Measurements from ENCODE around the gene ZNF701. TPM values are rescaled to one million over a fixed set of nuclear protein-coding genes. Genes with fewer than 3 reads are reported as not detected.
"Not testable (repeated sequence)": the region's sequence is repeated elsewhere in the genome, so short reads cannot be mapped to it uniquely, and the experiment has no call there.

The ZNF701 gene
- total RNA-seq: 10 to 100 TPM; 34.3 to 35.8 TPM

DNA sequence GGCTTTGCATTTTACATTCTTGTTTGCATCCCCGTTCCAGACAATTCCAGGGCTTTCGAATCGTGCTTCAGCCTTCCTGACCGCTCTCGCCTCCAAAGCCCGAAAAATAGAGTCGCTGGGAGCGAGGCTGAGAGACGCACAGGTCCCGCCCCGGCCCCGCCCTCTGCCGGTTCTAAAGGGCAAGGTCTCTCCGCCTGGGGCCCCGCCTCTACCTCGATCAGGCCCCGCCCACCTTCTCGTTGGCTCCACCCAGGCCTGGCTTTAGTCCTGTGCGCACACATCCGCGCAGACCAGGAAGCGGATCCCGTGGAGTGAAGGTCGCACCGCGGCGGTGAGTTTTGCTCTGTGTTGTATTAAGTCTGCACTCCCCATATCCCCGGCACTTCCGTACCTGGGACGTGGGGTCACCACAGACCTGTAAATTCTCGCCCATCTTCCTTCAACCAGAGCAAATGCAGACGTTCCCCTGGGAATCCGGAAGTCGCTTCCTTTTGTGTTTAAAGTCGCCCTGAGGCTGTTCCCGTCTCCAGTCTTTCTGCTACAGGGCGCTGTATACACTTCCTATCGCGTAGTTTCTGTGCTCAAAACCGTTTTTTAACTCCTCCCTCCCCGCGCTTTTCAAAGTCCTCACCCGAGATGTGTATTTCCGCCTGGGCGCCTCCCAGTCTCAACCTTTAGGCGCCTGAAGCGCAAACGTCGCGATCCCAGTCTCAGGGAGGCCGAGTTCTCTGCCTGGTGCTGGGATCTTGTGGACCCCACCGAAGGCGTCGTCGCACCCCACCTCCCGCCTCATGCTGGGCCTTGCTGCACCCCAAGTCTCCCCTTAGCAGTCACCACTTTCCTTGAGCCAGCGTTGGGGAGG, at the start of gene ZNF701:
ZNF701 (plus strand) TSS at position 288 of the 862 bp plus-strand sequence. CDS start 3,861 bp downstream, outside the sequence.
- Mint-ChIP-seq H3K4me3 (peak within 1 kb of the TSS; percentile 87), H3K27ac (peak within 1 kb of the TSS; percentile 94), H3K4me1 (ENCODE audit: low read depth) (peaks cover 35% of the 10 kb centered on the region), H3K27me3 (ENCODE audit: low read depth) (no peaks in the 10 kb centered on the region), H3K36me3 (ENCODE audit: low read depth) (peaks cover 73% of the 10 kb centered on the region), H3K9me3 (ENCODE audit: insufficient read depth) (peaks cover 36% of the 10 kb centered on the region)
- CTCF ChIA-PET: no interaction called here
- ATAC-seq (peak; percentile 93), DNase-seq (peak; percentile 97)
- POLR2A ChIA-PET: interaction anchor here (0.6 to 1.1 kb wide), 2 partner anchors 32 to 68 kb away, joined by 3 to 4 read pairs; partner anchors contain the start of gene ZNF83

DNA sequence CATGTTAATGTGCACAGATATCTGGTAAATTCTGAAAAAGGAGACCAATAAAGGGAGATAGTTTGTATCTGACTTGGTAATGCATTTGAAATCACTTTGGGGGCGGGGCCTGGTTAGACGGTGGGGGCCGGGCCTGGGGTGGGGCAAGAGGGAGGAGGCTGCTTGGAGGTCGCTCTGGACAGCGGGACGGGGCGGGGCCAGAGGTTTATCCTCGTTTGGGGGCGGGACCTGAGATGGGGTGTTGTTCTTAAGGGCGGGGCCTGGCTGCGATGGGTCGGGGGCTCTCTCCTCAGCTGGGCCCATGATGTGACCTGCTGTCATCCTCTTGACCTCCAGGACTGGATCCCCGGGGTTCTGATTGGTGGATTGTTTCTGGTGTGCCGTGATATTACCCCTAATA, 47.5 kb upstream of the ZNF701 start:
- ChIA-PET POLR2A (no interaction called here), CTCF (no interaction called here)
- peaks cover 9% of the 10 kb centered on the region for H3K36me3 Mint-ChIP-seq (ENCODE audit: low read depth)
- H3K27me3 Mint-ChIP-seq (ENCODE audit: low read depth): no peaks in the 10 kb centered on the region
- ATAC-seq: no peak
- H3K4me1 Mint-ChIP-seq (ENCODE audit: low read depth): peaks cover 19% of the 10 kb centered on the region
- no peak overlapping the region for H3K27ac Mint-ChIP-seq
- DNase-seq: no peak
- peaks cover 37% of the 10 kb centered on the region for H3K9me3 Mint-ChIP-seq (ENCODE audit: insufficient read depth)
- H3K4me3 Mint-ChIP-seq: no peak overlapping the region

DNA sequence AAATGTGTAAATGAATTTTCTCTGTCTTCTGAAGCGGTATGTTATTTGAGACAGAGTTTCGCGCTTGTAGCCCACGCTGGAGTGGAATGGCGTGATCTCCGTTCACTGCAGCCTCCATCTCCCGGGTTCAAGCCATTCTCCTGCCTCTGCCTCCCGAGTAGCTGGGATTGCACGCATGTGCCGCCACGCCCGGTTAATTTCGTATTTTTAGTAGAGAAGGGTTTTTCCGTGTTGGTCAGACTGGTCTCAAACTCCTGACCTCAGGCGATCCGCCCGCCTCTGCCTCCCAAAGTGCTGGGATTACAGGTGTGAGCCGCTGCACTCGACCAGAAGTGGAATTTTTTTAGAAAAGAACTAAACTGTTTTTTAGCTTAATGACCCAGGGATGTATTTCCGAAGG, 46.0 kb upstream of the ZNF701 start:
- peaks cover 31% of the 10 kb centered on the region for H3K9me3 Mint-ChIP-seq (ENCODE audit: insufficient read depth)
- no peak overlapping the region for H3K27ac Mint-ChIP-seq
- H3K27me3 Mint-ChIP-seq (ENCODE audit: low read depth): no peaks in the 10 kb centered on the region
- peaks cover 18% of the 10 kb centered on the region for H3K4me1 Mint-ChIP-seq (ENCODE audit: low read depth)
- ChIA-PET CTCF (no interaction called here), POLR2A (no interaction called here)
- H3K4me3 Mint-ChIP-seq: no peak overlapping the region
- no peak for DNase-seq
- peaks cover 19% of the 10 kb centered on the region for H3K36me3 Mint-ChIP-seq (ENCODE audit: low read depth)
- no peak for ATAC-seq

GRCh38 chr19:52527134-52527955, 42.7 kb upstream of the ZNF701 start, which contains the start of gene ZNF808:
Gene ZNF808, plus strand, starts transcription at chr19:52527668. Its CDS starts 15,617 bp downstream, at chr19:52543285.
- POLR2A ChIA-PET: interaction anchor here (0.9 to 1.0 kb wide), 2 partner anchors 129 to 192 kb away, joined by 3 to 4 read pairs; partner anchors contain the start of genes ZNF528 and ZNF610
- peak; percentile 91 for ATAC-seq

DNA sequence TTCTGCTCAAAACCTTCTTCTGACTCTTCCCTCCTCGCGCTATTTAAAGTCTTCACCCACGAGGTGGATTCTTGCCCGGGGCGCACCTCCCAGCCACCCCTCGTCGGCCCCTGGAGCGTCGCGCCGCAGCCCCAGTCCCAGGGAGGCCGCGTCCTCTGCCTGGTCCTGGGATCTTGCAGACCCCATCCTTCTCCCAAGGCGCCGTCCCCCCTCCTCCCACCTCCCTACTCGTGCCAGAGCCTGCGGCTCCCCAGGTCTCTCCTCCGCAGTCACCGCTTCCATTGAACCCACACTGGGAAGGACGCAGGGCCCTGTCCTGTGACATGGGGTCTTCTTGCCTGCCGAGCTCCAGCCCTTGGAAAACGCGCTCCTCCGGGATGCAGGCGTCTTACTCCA, 42.1 kb upstream of the ZNF701 start:
- H3K4me1 Mint-ChIP-seq (ENCODE audit: low read depth): peaks cover 29% of the 10 kb centered on the region
- H3K9me3 Mint-ChIP-seq (ENCODE audit: insufficient read depth): peaks cover 11% of the 10 kb centered on the region
- H3K27me3 Mint-ChIP-seq (ENCODE audit: low read depth): no peaks in the 10 kb centered on the region
- peaks cover 39% of the 10 kb centered on the region for H3K36me3 Mint-ChIP-seq (ENCODE audit: low read depth)
- ChIA-PET CTCF (no interaction called here), POLR2A (no interaction called here)
- no peak for DNase-seq
- H3K4me3 Mint-ChIP-seq: peak overlapping the region; percentile 97
- H3K27ac Mint-ChIP-seq: peak overlapping the region; percentile 95
- no peak for ATAC-seq

More at GRCh38 chr19:52527134-52527955, 42.7 kb upstream of the ZNF701 start, which contains the start of gene ZNF808:
- H3K27ac Mint-ChIP-seq: peak within 1 kb of the TSS; percentile 95
- H3K36me3 Mint-ChIP-seq (ENCODE audit: low read depth): peaks cover 34% of the 10 kb centered on the region
- CTCF ChIA-PET: interaction anchor here (1.0 kb wide), 1 partner anchor 115 kb away, joined by 3 read pairs; no protein-coding TSS in a partner anchor
- peak; percentile 98 for DNase-seq
- peaks cover 14% of the 10 kb centered on the region for H3K9me3 Mint-ChIP-seq (ENCODE audit: insufficient read depth)
- peaks cover 29% of the 10 kb centered on the region for H3K4me1 Mint-ChIP-seq (ENCODE audit: low read depth)
- H3K4me3 Mint-ChIP-seq: peak within 1 kb of the TSS; percentile 97
- no peaks in the 10 kb centered on the region for H3K27me3 Mint-ChIP-seq (ENCODE audit: low read depth)

DNA sequence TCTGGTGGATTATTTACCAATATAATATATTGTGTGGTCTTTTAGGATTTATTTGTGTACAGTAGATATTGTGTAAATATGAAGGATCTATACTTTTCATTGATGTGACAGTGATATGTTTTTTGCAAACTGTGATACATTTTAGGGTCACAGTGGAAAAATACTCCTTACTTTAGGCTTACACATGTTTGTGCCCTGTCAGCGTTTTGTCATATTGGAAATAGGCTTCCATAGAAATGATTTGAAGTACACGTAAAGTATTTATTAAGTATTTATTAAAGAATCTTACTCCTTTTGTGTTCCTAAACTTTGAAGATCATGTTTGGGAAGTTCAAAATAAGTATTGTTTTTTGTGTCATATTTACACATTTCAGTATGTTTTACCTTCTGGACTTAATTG, 37.6 kb upstream of the ZNF701 start:
- POLR2A ChIA-PET: interaction anchor here (0.6 kb wide), 1 partner anchor 423 kb away, joined by 3 read pairs; no protein-coding TSS in a partner anchor
- Mint-ChIP-seq H3K36me3 (ENCODE audit: low read depth) (peaks cover 67% of the 10 kb centered on the region), H3K9me3 (ENCODE audit: insufficient read depth) (peaks cover 5% of the 10 kb centered on the region)

GRCh38 chr19:52533901-52534300, 36.2 kb upstream of the ZNF701 start:
- no peak overlapping the region for H3K4me3 Mint-ChIP-seq
- peaks cover 66% of the 10 kb centered on the region for H3K36me3 Mint-ChIP-seq (ENCODE audit: low read depth)
- POLR2A ChIA-PET: no interaction called here
- CTCF ChIA-PET: no interaction called here
- no peaks in the 10 kb centered on the region for H3K27me3 Mint-ChIP-seq (ENCODE audit: low read depth)
- ATAC-seq: no peak
- peaks cover 7% of the 10 kb centered on the region for H3K9me3 Mint-ChIP-seq (ENCODE audit: insufficient read depth)
- peaks cover 46% of the 10 kb centered on the region for H3K4me1 Mint-ChIP-seq (ENCODE audit: low read depth)
- H3K27ac Mint-ChIP-seq: no peak overlapping the region
- no peak for DNase-seq

More for the DNA sequence above, 37.6 kb upstream of the ZNF701 start:
- Mint-ChIP-seq H3K4me1 (ENCODE audit: low read depth) (peaks cover 48% of the 10 kb centered on the region), H3K27ac (no peak overlapping the region), H3K4me3 (no peak overlapping the region), H3K27me3 (ENCODE audit: low read depth) (no peaks in the 10 kb centered on the region)
- CTCF ChIA-PET: no interaction called here
- ATAC-seq (no peak), DNase-seq (no peak)

DNA sequence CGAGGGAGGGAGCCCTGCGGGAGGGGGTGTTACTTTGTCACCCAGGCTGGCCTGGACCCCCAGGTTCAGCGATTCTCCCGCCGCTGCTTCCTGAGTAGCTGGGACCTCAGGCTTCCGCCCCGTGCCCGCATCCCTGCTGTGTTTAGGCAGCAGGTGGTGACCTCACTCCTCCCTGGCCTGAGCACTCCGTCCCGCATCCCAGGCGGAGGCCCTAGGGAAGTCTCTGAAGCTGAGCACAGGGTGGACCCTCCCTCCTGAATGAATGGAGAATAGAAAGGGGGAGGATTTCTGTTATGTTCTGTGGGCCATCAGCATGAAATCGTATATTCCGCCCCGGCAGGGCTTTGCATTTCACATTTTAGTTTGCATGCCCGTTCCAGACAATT, 34.7 kb upstream of the ZNF701 start:
- CTCF ChIA-PET; H3K27me3 Mint-ChIP-seq (ENCODE audit: low read depth): not testable (repeated sequence)
- peak; percentile 16 for ATAC-seq
- DNase-seq: peak; percentile 40
- POLR2A ChIA-PET: interaction anchor here (0.6 kb wide), 1 partner anchor 10 kb away, joined by 3 read pairs; no protein-coding TSS in a partner anchor
- peaks cover 43% of the 10 kb centered on the region for H3K4me1 Mint-ChIP-seq (ENCODE audit: low read depth)
- peaks cover 12% of the 10 kb centered on the region for H3K9me3 Mint-ChIP-seq (ENCODE audit: insufficient read depth)
- peak overlapping the region; percentile 92 for H3K27ac Mint-ChIP-seq
- peak overlapping the region; percentile 84 for H3K4me3 Mint-ChIP-seq
- peaks cover 72% of the 10 kb centered on the region for H3K36me3 Mint-ChIP-seq (ENCODE audit: low read depth)

- Mint-ChIP-seq H3K36me3 (ENCODE audit: low read depth) (peaks cover 76% of the 10 kb centered on the region), H3K4me3 (peak overlapping the region; percentile 84), H3K4me1 (ENCODE audit: low read depth) (peaks cover 44% of the 10 kb centered on the region), H3K27ac (peak overlapping the region; percentile 92), H3K9me3 (ENCODE audit: insufficient read depth) (peaks cover 15% of the 10 kb centered on the region), H3K27me3 (ENCODE audit: low read depth) (no peaks in the 10 kb centered on the region)
- peak; percentile 96 for ATAC-seq
- peak; percentile 96 for DNase-seq
- ChIA-PET CTCF (no interaction called here), POLR2A (interaction anchor here (0.6 kb wide), 1 partner anchor 387 kb away, joined by 3 read pairs; no protein-coding TSS in a partner anchor)
These were observed 34.2 kb upstream of the ZNF701 start for GRCh38 chr19:52535771-52536447.

- ChIA-PET POLR2A (interaction anchor here (0.6 kb wide), 1 partner anchor 388 kb away, joined by 3 read pairs; no protein-coding TSS in a partner anchor), CTCF (no interaction called here)
- ATAC-seq: peak; percentile 65
- peaks cover 79% of the 10 kb centered on the region for H3K36me3 Mint-ChIP-seq (ENCODE audit: low read depth)
- no peaks in the 10 kb centered on the region for H3K27me3 Mint-ChIP-seq (ENCODE audit: low read depth)
- peak overlapping the region; percentile 92 for H3K27ac Mint-ChIP-seq
- H3K4me1 Mint-ChIP-seq (ENCODE audit: low read depth): peaks cover 41% of the 10 kb centered on the region
- H3K4me3 Mint-ChIP-seq: peak overlapping the region; percentile 84
- DNase-seq: peak; percentile 75
- peaks cover 15% of the 10 kb centered on the region for H3K9me3 Mint-ChIP-seq (ENCODE audit: insufficient read depth)
These were observed 33.7 kb upstream of the ZNF701 start for GRCh38 chr19:52536448-52536800.

DNA sequence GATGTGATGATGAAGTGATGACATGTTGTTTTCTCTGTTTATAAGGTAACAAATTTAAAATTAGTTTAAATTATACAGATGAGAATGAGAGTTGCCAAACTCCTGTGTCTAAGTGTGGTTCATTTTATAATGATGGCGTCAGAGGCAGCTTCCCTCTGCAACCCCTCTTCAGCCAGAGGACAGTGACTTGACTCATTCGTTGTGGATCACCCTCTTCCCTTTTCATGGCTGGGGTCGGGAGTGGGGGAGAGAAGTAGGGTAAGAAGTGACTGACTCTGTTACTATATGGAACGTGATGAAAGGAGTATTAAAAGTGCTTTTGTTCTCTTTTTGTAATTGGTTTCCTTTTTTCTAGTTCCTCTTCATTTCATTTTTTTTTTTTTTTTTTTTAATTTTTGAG, 31.3 kb upstream of the ZNF701 start:
- Mint-ChIP-seq H3K36me3 (ENCODE audit: low read depth) (peaks cover 84% of the 10 kb centered on the region), H3K9me3 (ENCODE audit: insufficient read depth) (peaks cover 38% of the 10 kb centered on the region), H3K4me1 (ENCODE audit: low read depth) (peaks cover 57% of the 10 kb centered on the region)
- POLR2A ChIA-PET; DNase-seq; H3K4me3 Mint-ChIP-seq; H3K27me3 Mint-ChIP-seq (ENCODE audit: low read depth); ATAC-seq; H3K27ac Mint-ChIP-seq; CTCF ChIA-PET: not testable (repeated sequence)
